Non-pigmented ciliary epithelial cell (primary cell): ENCODE measurements around the gene RASSF7.

Experiments used
- DNase-seq: peaks from one replicate; pipeline ENCODE4 v3.0.0-alpha.2; 2010; ENCODE audit warnings: low read depth

Gene RASSF7

DNA sequence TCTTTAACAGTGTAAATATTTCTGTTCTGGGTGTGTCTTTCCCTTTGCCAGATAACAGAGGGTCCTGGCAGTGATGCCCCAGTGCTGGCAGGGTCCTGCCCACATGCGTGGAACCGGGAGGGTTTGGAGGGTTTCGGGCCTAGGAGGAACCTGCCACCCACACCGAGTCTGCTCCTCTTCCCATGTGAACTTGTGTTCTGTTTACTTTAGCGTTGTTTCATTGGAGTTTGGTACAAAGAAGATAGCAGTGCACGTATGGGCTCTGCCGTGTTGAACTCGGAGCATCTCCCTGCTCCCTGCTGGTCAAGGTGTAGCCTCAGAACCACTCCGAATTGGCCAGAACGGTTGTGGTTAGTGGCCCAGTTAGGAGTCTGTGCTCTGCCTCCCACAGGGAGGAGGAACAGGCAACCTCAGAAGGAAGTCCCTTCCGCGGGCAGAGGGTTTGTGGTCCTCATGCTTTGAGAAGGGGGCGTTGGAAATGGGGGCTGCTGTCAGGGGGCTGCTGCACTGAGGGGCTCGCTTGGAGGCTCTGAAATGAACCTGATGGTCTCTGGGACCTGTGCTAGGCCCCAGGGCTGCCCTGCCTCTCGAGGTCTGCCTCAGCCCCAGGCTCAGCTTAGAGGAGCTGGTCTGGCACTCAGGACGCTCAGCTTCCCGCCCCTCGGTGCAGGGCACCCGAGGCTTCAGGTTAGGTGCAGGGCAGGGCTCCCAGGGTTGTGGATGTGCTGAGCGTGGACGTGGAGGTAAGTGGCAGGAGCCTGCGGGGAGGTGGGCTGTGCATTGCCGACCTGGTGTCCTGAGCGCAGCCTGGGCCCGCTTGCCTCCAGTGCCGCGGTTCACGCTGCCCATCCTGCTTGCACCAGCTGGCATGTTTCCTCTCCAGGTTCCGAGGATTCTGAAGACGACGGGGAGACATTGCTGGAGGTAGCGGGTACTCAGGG lies 25.9 kb downstream of the RASSF7 start:
- no peak for DNase-seq

DNA sequence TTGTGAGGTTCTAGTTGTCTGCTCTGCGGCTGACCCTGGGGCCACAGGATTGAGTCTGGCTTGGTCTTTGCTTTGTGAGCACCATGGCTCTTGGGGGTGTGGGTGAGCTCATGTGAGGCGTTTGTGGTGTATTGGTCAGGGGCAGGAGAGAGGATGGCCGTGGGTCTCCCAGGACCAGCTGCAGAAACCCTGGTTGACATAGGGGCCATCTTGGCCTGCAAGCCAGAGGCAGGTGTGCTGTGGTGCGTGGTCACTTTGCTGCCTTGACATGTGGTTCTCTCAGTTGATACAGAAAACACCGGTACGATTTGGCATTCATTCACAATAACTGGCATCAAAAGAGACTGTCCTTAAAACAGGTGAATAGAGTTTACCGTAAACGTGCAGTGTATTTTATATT lies 26.8 kb downstream of the RASSF7 start:
- DNase-seq, result no peak

DNA sequence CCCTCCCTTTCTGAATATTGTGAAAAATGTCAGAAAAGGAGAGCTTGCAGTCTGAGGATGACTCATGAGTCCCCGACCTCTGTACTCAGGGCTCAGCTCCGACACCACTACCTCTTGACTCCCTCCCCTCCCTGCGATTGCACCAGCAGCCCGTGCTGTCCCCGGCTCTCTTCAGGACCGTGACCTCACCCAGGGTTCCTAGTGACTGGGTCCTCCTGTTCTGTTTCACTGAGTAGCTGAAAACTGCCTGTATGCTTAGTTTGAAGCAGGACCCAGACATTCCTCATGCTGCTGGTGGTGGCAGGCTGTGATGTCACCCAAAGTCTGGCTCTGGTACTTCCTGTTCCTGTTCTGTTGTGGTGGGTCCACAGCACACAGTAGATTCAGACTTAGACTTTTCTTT lies 27.2 kb downstream of the RASSF7 start:
- DNase-seq, result no peak

DNA sequence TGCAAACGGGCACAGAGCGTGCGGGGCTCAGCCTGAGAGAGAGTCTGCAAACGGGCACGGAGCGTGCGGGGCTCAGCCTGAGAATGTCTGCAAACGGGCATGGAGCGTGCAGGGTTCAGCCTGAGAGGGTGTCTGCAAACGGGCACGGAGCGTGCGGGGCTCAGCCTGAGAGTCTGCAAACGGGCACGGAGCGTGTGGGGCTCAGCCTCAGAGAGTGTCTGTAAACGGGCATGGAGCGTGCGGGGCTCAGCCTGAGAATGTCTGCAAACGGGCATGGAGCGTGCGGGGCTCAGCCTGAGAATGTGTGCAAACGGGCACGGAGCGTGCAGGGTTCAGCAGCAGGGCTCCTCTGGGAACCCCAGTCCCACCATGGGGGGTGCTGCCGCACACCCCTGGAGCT lies 29.0 kb downstream of the RASSF7 start:
- DNase-seq, result no peak

DNA sequence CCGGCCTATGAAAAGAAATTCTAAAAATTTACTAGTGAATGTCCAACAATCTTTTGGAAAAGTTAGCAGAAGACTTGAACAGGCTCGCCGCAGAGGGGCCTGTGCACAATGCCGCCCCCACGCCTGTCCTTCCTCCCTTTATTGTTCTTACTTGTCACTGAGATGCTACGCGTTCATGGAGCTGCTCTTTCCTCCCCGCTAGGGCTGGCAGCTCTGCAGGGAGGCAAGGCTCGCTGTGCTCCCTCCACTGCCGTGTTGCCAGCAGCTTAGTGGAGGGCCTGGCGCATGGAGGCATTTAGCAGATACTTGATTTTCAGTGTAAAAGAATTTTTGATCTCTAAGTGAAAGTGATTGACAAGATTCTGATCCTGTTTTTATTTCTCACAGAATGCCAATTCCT lies 30.2 kb downstream of the RASSF7 start:
- no peak for DNase-seq

DNA sequence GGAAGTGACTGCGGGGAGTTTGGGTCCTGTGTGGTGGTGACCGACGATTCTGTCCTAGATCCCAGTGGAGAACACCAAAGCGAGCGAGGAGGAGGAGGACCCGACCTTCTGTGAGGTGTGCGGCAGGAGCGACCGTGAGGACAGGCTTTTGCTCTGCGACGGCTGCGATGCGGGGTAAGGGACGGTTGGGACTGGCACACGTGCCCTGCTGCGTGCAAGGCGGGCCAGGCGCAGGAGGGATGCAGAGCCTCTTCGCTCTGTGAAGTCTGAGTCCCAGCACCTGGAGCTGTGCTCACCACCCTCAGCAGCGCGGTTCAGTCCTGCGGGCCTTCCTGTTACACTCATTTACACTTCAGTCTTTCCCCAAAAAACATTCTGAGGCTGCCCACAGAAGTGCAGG lies 31.7 kb downstream of the RASSF7 start:
- no peak for DNase-seq

DNA sequence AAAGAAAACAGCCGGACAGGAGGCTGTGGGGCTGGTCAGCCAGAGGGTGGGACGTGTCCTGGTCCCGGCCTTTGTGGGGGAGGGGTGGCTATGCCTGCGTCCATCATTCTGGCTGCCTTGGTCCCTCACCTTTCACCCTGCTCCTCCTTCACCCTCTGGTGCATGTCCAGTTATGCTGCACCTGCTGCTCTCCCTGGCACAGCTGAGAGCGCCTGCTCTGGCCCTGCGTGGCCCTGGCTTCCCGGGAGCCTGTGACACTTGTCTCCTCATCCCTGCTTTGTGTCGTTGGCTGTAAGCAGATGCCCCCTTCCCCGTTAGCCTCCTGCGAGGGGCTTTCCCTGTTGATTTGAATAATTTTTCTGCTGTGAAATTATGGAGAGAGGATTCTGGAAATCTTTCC lies 32.1 kb downstream of the RASSF7 start:
- no peak for DNase-seq

DNA sequence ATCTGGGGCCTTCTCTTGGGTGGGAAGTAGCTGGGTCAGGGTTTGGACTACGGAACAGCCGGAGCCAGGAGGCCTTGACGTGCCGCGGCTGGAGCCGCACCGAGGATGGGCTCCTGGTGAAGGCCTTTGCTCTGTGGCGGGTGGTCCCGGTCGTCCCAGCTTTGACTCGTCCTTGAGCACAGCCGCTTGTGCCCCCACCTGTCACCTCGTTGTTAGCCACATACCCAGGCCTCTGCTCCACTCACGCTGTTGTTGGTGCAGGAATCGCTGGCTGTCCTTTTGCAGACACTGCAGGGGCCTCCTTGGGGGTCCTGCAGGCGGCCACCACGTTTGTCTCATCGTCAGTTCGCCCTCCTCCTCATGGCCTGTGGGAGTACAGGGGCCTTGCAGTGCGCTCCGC lies 32.6 kb downstream of the RASSF7 start:
- DNase-seq, result no peak

DNA sequence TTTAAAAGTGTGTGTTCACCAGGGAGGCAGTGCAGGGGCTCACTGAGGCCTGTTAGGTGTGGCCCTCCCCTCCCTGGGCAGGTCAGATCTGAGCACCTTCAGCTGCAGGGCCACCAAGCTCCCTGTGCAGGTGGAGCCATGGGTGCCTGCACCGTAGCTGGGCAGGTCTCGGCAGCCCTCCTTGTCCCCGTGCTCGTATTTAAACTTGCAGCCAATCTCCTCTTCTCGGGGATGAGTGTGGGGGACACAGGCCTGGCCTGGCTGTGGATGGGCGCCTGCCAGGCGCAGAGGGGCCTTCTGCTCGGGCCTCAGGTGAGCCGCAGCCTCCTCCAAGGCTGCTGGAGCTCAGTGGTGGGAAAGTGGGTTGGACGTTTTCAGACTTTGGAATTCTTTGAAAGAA lies 34.6 kb downstream of the RASSF7 start:
- no peak for DNase-seq

DNA sequence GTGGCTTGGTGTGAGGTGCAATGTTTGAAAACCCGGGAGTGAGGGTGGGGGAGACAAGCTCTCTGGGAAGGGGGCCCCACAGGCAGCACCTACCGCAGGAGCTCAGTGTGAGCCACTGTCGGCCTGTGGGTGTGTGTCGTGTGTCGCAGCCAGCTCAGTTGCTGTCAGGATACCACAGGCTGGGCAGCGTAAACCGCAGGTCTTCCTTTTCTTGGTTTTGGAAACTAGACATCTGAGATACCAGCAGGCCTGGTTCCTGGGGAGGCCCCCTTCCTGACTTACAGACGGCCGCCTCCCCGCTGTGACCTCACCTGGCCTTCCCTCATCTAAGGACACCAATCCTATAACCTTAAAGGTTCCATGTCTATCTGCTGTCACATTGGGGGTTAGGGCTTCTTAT lies 35.6 kb downstream of the RASSF7 start:
- no peak for DNase-seq

DNA sequence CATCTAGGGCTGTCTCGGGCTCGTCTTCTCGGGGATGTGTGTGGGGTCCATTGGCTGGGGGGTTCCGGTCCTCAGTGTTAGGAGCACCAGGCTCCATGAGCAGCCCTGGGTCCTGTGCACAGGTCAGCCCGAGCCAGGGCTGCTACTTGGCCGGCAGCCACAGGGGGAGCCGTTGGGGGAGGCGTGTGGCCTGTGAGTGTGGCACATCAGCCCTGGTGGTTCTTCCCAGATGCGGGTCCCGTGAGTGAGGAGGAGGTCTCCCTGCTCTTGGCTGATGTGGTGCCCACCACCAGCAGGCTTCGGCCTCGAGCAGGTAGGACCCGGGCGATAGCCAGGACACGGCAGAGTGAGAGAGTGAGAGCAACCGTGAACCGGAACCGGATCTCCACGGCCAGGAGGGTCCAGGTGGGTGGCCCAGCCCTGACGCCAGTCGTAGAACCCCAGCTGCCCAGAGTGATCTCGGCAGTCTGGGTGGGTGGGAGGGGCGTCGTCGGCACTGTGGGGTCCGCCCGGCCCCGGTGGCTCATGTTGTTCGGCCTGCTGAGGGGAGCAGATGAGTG lies 36.5 kb downstream of the RASSF7 start:
- no peak for DNase-seq

DNA sequence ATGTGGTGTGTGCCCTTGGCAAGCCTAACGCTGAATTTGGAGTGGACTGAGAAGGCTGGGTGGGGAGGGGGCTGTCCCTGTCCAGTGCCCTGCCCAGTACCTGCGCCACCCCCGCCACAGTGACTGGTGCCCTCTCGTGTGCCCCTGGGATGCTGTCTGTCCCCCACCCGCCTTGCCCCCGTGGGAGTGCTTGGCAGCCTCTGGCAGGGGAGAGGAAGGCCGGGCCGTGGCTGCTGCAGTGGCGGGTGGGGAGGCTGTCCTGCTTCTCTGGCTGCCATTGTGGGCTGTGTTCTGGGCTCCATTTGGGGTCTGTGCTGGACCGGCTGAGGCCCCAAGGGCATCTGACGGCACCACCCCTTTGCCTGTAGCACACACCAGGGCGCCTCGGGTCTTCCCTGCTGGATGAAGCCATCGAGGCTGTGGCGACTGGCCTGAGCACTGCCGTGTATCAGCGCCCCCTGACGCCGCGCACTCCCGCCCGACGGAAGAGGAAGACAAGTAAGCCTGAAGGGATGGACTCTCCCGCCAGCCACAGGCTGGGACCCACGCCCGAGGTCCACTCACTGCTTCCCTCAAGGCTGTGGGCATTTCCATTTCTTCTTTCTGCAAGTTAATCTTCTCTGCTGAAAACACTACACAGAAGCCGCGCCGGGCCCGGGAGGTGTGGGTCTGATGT lies 37.4 kb downstream of the RASSF7 start:
- DNase-seq, result no peak

DNA sequence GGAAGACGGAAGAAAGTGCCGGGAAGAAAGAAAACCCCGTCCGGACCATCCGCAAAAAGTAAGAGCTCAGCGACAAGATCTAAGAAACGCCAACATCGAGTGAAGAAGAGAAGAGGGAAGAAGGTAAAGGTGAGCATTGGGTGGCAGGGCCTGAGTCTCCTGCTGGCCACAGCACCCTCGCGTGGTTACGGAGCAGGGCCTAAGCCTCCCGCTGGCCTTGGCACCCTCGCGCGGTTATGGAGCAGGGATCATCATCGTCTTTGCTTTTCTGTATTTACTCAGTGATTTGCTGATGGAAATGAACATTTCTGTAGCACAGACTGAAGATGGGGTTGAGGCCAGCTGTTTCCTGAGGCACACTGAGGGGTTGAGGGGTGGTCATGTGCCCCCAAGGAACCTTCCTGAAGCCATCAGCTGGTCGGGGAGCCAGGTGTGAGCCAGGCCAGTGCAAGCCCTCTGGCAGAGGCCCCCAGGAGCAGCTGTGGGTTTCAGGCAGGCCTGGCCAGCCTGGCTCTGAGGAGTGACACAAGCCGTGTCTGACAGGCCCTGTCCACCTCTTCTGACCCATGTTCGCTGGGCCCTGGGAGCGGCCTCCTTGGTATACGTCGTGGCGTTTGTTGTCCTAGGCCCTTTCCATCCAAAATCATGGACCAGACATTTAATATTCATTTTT lies 40.9 kb downstream of the RASSF7 start:
- no peak for DNase-seq

DNA sequence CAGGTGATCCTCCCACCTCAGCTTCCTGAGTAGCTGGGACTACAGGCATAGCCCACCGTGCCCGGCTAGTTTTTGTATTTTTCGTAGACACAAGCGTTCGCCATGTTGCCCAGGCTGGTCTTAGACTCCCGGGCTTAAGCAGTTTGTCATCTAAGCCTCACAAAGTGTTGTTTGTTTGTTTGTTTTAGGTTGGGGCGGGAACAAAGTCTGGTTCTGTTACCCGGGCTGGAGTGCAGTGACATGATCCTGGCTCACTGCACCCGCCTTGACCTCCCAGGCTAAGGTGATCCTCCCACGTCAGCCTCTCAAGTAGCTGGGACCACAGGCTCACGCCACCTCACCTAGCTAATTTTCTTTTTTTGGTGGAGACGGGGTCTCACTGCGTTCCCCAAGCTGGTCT lies 42.4 kb downstream of the RASSF7 start:
- no peak for DNase-seq

DNA sequence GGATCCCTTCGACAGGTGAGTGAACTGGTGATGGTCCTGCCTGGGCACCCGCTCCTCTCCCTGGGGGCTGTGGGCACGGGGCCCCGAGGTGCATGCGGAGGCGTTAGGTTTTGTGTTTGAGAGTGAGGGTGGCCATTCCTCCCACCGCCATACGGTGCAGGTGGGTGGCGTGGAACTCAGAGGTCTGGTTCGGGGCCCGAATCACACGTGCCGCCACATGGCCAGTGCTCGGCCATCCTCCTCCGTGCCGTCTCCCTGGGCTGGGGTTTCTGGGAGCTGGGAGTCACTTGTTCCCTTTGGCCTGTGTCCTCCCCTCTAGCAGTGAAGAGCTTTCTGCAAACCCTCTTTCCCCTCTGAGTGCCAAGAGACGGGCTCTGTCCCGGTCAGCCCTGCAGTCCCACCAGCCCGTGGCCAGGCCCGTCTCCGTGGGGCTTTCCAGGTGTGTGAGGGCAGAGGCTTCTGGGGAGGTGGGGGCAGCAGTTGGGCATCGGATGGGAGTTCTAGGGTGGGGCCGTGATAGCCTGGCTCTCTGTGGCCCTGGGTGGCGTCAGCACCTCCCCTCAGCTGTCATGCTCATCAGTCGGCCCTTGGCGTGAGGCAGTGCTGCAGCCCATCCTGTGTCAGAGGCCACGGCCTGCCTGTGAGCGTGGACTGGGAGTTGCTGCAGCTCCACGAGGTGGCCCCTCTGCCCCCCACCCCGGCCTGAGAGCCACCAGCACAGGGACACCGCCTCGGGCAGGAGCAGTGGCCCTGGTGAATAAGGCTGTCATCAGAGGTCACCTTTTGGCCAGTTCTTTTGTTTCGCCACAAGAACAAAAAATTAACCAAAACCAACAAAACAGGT lies 44.7 kb downstream of the RASSF7 start:
- DNase-seq, result no peak

DNA sequence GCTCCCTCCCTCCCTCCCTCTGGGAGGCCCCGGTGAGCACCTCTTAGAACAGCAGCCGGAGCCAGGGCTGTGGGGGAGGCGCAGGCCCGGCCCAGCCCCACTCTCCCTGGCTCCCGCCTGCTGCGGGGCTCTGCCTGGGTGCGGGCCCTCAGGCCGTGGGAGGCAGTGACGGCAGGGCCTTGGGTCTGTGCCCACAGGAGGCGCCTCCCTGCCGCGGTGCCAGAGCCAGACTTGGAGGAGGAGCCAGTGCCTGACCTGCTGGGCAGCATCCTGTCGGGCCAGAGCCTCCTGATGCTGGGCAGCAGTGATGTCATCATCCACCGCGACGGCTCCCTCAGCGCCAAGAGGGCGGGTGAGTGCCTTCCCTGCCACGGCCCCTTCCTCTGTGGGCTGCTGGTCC lies 45.5 kb downstream of the RASSF7 start:
- DNase-seq, result no peak

DNA sequence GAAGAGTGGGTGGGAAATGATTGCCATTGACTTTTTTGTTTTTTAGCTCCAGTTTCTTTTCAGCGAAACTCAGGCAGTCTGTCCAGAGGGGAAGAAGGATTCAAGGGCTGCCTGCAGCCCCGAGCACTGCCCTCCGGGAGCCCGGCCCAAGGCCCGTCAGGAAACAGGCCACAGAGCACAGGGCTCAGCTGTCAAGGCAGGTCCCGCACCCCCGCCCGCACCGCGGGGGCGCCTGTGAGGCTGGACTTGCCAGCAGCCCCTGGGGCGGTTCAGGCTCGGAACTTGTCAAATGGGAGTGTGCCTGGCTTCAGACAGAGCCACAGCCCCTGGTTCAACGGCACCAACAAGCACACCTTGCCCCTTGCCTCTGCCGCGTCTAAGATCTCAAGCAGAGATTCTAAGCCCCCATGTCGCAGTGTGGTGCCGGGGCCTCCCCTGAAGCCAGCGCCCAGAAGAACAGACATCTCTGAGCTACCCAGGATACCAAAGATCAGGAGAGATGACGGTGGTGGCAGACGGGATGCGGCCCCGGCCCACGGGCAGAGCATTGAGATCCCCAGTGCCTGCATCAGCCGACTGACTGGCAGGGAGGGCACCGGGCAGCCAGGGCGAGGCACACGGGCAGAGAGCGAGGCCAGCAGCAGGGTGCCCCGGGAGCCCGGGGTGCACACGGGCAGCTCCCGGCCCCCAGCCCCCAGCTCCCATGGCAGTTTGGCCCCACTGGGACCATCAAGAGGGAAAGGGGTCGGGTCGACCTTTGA lies 46.4 kb downstream of the RASSF7 start:
- no peak for DNase-seq

DNA sequence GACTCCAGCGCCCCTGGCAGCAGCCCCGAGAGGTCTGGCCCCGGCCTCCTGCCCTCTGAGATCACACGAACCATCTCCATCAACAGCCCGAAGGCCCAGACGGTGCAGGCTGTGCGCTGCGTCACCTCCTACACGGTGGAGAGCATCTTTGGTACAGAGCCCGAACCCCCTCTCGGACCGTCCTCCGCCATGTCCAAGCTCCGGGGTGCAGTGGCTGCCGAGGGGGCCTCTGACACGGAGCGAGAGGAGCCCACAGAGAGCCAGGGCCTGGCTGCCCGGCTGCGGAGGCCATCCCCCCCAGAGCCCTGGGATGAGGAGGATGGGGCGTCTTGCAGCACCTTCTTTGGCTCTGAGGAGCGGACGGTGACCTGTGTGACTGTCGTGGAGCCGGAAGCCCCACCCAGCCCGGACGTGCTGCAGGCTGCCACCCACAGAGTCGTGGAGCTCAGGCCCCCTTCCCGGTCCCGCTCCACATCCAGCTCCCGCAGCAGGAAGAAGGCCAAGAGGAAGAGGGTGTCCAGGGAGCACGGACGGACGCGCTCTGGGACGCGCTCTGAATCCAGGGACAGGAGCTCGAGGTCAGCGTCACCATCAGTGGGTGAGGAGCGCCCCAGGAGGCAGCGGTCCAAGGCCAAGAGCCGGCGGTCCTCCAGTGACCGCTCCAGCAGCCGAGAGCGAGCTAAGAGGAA lies 47.3 kb downstream of the RASSF7 start:
- DNase-seq, result no peak

DNA sequence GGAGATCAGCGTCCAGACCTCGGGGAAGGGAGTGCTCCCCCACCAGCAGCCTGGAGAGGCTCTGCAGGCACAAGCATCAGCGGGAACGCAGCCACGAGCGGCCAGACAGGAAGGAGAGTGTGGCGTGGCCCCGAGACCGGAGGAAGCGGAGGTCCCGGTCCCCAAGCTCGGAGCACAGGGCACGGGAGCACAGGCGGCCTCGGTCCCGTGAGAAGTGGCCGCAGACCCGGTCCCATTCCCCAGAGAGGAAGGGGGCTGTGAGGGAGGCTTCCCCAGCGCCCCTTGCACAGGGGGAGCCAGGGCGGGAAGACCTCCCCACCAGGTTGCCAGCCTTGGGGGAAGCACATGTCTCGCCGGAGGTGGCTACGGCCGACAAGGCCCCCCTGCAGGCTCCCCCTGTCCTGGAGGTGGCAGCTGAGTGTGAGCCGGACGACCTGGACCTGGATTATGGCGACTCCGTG lies 48.1 kb downstream of the RASSF7 start:
- DNase-seq, result no peak

DNA sequence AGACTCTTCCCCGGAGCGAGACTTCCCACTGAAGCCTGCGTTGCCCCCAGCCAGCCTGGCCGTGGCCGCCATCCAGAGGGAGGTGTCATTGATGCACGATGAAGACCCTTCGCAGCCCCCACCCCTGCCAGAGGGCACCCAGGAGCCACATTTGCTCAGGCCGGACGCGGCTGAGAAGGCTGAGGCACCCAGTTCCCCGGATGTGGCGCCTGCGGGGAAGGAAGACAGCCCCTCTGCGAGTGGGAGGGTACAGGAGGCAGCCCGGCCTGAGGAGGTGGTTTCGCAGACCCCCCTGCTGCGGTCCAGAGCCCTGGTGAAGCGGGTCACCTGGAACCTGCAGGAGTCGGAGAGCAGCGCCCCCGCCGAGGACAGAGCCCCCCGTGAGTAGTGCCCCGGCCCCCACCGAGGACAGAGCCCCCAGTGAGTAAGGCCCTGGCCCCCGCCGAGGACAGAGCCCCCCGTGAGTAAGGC lies 48.6 kb downstream of the RASSF7 start:
- no peak for DNase-seq
